GM21360 (cell line): Measurements from ENCODE around the gene GRIA2.
"Not testable (repeated sequence)": the region's sequence is repeated elsewhere in the genome, so short reads cannot be mapped to it uniquely, and the experiment has no call there.

Experiments
- ATAC-seq: cut with Tn5 transposase; IDR thresholded peaks from one replicate; pipeline ENCODE4 v1.9.1; 2021; ENCODE audit warnings: mild to moderate bottlenecking, moderate library complexity; ENCODE audit not compliant: unreplicated experiment

The GRIA2 gene

GRCh38 chr4:157220371-157220881, at the start of gene GRIA2:
Gene GRIA2 (plus strand): TSS chr4:157220728. CDS start chr4:157221043, 315 bp downstream.
- no peak for ATAC-seq

GRCh38 chr4:157172011-157172410, 48.5 kb upstream of the GRIA2 start:
- ATAC-seq: no peak

DNA sequence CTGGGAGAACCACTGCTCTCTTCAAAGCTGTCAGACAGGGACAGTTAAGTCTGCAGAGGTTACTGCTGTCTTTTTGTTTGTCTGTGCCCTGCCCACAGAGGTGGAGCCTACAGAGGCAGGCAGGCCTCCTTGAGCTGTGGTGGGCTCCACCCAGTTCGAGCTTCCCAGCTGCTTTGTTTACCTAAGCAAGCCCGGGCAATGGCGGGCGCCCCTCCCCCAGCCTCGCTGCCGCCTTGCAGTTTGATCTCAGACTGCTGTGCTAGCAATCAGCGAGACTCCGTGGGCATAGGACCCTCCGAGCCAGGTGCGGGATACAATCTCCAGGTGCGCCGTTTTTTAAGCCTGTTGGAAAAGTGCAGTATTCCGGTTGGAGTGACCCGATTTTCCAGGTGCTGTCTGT, 40.3 kb upstream of the GRIA2 start:
- not testable (repeated sequence) for ATAC-seq

GRCh38 chr4:157184300-157184699, 36.2 kb upstream of the GRIA2 start:
- ATAC-seq: no peak

DNA sequence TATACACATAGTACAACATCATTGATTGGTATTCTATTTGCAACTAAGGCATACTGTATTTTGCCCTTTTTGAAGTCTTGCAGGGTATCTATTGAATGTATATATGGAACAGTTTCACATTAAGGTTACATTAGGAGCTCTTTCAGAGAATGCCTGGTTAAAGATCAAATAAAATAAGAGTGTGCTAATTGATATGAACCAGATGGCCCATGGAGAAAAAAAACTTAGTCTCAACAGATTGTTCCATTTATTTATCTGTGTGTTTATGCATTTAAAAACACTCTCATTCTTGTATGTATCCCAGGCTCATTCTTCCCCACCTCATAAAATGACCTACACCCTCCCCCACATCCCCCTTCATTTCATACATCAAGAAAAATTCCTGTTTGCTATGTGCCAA, 35.2 kb upstream of the GRIA2 start:
- ATAC-seq: no peak

DNA sequence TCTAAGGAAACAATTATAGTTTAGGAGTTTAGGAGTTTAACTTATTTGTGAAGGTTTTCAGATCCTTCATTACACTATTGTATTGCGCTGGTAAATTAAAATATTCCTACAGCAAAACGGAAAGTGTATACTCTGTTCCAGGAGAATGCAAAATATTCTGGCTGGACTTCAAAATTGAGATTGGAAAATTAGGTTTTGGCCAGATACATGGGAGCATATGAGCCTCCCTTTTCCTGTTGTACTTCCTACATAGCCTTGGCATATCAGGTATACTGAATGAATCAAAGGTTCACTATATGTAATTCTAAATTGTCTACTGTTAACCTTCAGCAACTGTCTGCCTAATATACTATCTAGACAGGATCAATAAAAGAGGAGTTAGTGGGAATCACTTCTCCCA, 25.2 kb upstream of the GRIA2 start:
- no peak for ATAC-seq

GRCh38 chr4:157196046-157196445, 24.5 kb upstream of the GRIA2 start:
- ATAC-seq: no peak

GRCh38 chr4:157204634-157205244, 15.8 kb upstream of the GRIA2 start:
- no peak for ATAC-seq

- no peak for ATAC-seq
Observed at GRCh38 chr4:157217708-157218107, 2.8 kb upstream of the GRIA2 start.

GRCh38 chr4:157219711-157220370, 687 bp upstream of the GRIA2 start:
- ATAC-seq: no peak

DNA sequence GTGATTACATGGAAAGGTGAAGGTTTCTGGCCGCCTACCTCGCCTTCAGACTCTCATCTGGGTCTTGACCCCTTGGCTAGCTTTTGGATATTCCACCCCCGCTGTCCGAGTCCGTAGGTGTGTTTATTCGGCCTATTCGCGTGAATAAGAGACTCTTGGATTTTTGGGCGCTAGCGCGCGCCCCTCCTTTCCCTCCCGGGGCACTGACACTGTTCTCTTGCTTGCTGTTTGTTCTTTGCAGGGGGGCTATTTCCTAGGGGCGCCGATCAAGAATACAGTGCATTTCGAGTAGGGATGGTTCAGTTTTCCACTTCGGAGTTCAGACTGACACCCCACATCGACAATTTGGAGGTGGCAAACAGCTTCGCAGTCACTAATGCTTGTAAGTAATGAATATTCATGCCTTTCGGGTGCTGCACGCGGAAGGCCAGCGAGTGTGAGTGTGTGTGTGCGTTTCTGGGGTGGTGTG, 932 bp downstream of the GRIA2 start:
- no peak for ATAC-seq

GRCh38 chr4:157221895-157222770, 1.6 kb downstream of the GRIA2 start:
- no peak for ATAC-seq

- ATAC-seq: no peak
Observed at GRCh38 chr4:157222771-157223160, 2.2 kb downstream of the GRIA2 start.

DNA sequence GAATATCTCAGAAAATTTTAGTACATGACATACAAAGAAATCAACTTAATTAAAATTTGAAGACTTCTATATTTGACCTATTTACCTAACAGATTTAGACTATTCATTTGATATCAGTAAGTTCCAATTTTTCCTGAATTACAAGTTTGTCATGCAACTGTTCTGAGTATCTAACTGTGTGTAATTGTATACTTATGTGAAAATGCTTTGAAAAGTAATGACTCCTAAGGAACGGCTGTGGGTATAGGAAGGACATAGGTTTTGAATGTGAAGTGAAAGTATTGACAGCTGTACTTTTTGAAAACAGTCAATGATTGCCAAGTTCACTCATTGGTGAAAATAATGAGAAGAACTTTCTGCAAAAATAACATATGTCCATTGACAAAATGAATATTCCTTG, 2.9 kb downstream of the GRIA2 start:
- ATAC-seq: no peak

GRCh38 chr4:157225096-157225495, 4.6 kb downstream of the GRIA2 start:
- no peak for ATAC-seq

DNA sequence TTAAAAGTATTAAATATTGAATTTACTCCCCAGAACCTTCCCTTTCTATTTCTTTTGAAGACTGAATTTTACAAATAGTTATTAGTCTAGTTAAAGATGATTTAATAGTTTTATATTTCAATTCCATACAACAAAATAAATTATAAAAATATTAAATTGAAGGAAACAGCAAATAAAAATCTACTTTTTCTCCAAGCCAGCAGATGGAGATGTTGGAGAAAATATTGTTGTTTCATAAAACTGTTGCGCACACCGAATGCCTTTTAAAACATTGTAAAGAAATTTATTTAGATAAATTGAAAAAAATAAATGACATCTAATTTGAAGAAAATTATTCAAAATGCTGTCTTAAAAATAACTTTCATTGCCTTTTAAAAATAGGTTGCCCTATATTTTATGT, 5.5 kb downstream of the GRIA2 start:
- no peak for ATAC-seq

- ATAC-seq: no peak
Observed at GRCh38 chr4:157226601-157227000, 6.1 kb downstream of the GRIA2 start.

- no peak for ATAC-seq
Observed at GRCh38 chr4:157231525-157231924, 11.0 kb downstream of the GRIA2 start.

DNA sequence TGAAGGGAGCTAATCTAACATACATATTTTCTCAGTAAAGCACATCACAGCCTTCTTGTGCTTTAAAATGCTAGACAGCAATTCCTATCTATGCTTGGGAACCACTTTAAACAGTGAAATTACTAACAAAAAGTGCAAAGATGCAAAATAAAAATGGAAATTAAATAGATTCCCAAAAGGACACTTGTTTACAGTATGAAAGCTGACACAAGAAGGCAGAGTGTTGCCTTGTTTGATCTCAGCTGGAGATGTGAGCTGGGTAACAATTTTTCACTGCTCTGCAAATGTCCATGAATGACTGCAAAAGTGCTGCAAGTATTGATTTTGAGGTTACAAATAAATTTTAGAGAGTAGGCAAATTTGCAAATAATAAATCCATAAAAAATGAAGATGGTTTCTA, 22.3 kb downstream of the GRIA2 start:
- ATAC-seq: no peak

- ATAC-seq: no peak
Observed at GRCh38 chr4:157244348-157244747, 23.8 kb downstream of the GRIA2 start.

GRCh38 chr4:157245351-157245750, 24.8 kb downstream of the GRIA2 start:
- no peak for ATAC-seq

DNA sequence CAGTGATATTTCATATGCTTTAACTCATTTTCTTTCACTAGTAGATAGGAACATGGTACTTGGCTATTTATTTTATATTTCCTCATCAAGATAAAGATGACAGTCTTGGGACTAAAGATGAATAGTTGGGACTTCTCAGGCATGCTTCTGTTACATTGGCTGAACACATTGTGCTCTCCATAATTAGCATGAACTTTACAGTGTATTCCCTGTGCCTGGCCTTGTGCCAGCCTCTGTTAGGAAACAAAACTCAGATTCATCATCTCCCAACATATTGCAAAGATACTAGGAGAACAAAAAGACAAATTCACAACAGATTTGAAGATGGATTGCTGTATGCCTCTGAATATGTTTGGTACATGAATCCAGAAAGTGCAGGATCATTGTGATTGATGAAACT, 26.4 kb downstream of the GRIA2 start:
- no peak for ATAC-seq
